Measurements from ENCODE around the gene SECISBP2L. TPM values are rescaled to one million over a fixed set of nuclear protein-coding genes. Genes with fewer than 3 reads are reported as not detected.

SECISBP2L gene
- total and polyA plus RNA-seq, 9 of the 15 experiments (the other 6 are each of a cell fraction or from before 2014, with no cell fraction given): 0.55 to 14.1 (median 10.4) TPM

DNA sequence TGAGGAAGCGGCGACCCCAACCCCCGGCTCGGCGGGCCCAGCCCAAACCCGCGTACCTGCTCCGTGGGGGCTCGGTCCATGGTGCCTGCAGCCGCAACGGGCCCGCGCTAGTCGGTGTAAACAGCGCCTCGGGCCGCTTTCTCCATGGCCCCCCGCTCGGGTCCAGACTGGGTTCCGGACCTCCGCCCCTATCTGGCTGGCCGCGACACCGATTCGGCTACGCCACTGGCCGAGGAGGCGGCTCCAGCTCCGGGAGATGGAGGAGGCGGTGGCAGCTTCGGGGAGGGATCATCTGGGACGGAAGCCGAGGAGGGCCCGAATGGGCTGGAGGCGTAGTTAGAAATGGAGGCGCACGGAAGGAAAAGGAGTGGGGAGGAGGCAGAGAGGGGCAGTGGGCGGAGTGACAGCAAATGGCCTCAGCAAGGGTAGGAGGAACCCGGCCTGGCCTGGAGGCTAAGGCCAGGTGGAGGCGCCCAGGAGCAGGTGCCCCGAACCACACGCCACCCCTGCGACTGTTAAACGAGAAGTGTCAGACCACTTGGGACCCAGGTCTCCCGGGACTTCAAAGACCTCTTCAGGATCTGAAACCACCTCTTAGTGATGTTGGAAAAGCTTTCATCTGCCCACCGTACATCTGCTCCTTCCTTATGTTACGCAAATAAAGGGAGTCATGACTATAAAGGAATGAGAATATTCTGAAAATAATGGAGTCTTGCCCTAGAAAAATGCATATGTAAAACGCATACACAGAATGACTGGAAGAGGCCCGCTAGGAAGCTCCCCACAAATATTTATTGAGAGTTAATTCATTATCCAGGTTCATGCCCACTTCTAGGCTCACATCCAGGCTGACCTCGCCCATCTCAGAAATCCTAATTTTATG is at the start of gene SECISBP2L (continued):
- TF ChIP-seq, protein P1, sequence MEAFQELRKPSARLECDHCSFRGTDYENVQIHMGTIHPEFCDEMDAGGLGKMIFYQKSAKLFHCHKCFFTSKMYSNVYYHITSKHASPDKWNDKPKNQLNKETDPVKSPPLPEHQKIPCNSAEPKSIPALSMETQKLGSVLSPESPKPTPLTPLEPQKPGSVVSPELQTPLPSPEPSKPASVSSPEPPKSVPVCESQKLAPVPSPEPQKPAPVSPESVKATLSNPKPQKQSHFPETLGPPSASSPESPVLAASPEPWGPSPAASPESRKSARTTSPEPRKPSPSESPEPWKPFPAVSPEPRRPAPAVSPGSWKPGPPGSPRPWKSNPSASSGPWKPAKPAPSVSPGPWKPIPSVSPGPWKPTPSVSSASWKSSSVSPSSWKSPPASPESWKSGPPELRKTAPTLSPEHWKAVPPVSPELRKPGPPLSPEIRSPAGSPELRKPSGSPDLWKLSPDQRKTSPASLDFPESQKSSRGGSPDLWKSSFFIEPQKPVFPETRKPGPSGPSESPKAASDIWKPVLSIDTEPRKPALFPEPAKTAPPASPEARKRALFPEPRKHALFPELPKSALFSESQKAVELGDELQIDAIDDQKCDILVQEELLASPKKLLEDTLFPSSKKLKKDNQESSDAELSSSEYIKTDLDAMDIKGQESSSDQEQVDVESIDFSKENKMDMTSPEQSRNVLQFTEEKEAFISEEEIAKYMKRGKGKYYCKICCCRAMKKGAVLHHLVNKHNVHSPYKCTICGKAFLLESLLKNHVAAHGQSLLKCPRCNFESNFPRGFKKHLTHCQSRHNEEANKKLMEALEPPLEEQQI (IDR thresholded peaks at IDR 0.05): peak; percentile 99
- 0 out of 2 replicates have a peak, but pooled peaks have one; percentile 66 for TF ChIP-seq ZZZ3 (IDR thresholded peaks at IDR 0.05)
- no peak for TF ChIP-seq HOXB6 (CRISPR knock-in tag; IDR thresholded peaks at IDR 0.05; ENCODE audit: borderline replicate concordance)
- no peak for TF ChIP-seq PTTG1 (tag; IDR thresholded peaks at IDR 0.05; ENCODE audit: low read depth)
- TF ChIP-seq NCOA4 (IDR thresholded peaks at IDR 0.05; ENCODE audit: partially characterized antibody): no peak
- peak; percentile 69 for TF ChIP-seq MEIS2 (IDR thresholded peaks at IDR 0.05; ENCODE audit: partially characterized antibody)
- peak; percentile 70 for TF ChIP-seq MTA1 (IDR thresholded peaks at IDR 0.05; ENCODE audit: borderline replicate concordance)
- TF ChIP-seq JUND (IDR thresholded peaks at IDR 0.05; ENCODE audit: borderline replicate concordance, low read depth, low read length): peak; percentile 78
- peak; percentile 59; the same call in 1 of the 3 replicates for TF ChIP-seq JUND (tag; IDR thresholded peaks at IDR 0.05; ENCODE audit: borderline replicate concordance, low read depth, low read length)
- TF ChIP-seq ZNF589 (CRISPR knock-in tag; IDR thresholded peaks at IDR 0.05; ENCODE audit: low read depth): no peak
- TF ChIP-seq ZNF277 (CRISPR knock-in tag; IDR thresholded peaks at IDR 0.05; ENCODE audit: borderline replicate concordance): no peak
- no peak for TF ChIP-seq ZBTB5 (IDR thresholded peaks at IDR 0.05)
- TF ChIP-seq WHSC1 (IDR thresholded peaks at IDR 0.05; ENCODE audit: low read length): no peak
- TF ChIP-seq POLR2B (IDR thresholded peaks at IDR 0.05; ENCODE audit: low read depth, partially characterized antibody): peak; percentile 62
- no peak for TF ChIP-seq CEBPB (tag; IDR thresholded peaks at IDR 0.05)
- peak; percentile 68; the same call in 1 of the 2 replicates for TF ChIP-seq ZBTB33 (CRISPR knock-in tag; IDR thresholded peaks at IDR 0.05)
- TF ChIP-seq GTF2E2 (tag; IDR thresholded peaks at IDR 0.05): no peak
- TF ChIP-seq CBX1 (IDR thresholded peaks at IDR 0.05; ENCODE audit: low read depth): peak; percentile 85
- TF ChIP-seq CBX8 (IDR thresholded peaks at IDR 0.05; ENCODE audit: borderline replicate concordance, extremely low read depth, low read depth, low read length, poor library complexity, severe bottlenecking): no peak
